HG03571 (cell line): ENCODE data around the gene CCN5.
"Not testable (repeated sequence)": the region's sequence is repeated elsewhere in the genome, so short reads cannot be mapped to it uniquely, and the experiment has no call there.

Experiments used
- ATAC-seq: cut with Tn5 transposase; IDR thresholded peaks from one replicate; pipeline ENCODE4 v1.9.1; 2021; ENCODE audit not compliant: unreplicated experiment

CCN5 gene

DNA sequence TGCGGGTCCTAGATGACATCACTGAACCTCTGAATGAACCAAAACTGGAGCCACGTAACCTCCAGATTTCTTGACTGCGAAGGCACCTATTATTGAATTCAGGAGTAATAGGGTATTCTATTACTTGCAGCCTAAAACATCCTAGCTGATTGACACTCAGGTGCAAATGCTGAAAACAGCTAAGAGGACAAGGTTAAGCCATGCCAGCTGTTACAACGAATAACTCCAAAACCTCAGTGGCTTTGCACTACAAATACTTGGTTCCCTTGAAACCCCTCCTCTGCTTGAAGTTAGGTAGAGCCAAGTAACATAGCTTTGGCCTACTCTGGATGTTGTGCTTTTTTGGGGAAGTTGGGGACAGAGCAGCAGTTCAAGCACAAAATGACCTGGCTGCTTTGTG, 21.0 kb upstream of the CCN5 start:
- no peak for ATAC-seq

DNA sequence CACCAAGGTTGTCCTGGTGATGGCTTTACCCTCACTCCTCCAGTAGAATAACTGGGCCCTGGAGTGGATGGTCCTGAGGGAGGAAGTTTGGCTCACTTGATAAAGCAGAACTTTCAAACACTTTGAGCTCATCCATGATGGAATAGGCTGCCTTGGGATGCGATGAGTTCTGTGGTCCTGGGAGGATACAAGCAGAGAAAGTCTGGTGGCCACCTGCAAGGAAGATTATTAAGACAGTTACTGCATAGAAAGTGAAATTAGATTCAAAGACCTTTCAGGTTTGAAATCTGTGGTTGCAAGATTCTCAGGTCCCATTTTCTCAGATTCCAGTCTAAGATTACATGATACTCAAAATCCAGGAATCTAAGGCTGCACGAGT, 19.9 kb upstream of the CCN5 start:
- no peak for ATAC-seq

DNA sequence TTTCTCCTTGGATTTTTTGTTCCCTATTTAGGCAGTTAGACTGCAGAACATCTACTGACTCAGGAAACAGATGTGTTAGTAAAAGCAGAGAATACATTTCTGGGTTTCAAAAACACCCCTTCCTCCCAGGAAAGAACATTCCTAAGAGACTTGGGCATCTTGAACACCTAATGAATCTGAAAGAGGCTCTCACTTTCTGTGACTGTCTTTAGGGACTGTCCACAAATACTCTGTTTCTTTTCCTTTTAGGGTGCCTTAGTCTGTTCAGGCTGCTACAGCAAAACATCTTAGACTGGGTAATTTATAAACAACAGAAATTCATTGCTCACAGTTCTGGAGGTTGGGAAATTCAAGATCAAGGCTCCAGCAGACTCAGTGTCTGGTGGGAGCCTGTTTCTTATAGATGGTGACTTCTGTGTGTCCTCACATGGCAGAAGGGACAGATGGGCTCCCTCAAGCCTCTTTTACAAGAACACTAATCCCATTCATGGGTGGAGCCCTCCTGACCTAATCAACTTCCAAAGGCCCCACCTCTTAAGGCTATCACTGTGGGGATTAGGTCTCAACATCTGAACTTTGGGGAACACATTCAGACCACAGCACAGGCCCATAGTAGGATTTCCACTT, 19.4 kb upstream of the CCN5 start:
- no peak for ATAC-seq

DNA sequence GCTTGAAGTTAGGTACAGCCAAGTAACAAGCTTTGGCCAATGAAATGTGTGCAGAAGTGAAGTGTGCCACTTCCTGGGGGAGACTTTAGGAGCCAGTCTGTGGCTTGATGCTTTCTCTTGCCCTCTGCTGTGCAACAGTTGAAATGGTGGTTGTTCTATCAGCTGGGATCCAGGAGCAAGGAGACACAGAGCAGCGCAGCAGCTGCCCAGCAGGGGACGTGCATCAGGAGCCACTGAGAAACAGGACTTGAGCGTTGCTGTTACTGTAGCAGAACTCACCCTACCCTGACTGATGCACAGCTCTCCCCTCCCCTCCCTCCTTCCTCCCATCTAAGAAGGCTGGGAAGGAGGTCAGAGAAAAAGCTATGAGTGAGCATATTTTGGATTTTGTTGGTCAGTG, 18.9 kb upstream of the CCN5 start:
- ATAC-seq, result no peak

DNA sequence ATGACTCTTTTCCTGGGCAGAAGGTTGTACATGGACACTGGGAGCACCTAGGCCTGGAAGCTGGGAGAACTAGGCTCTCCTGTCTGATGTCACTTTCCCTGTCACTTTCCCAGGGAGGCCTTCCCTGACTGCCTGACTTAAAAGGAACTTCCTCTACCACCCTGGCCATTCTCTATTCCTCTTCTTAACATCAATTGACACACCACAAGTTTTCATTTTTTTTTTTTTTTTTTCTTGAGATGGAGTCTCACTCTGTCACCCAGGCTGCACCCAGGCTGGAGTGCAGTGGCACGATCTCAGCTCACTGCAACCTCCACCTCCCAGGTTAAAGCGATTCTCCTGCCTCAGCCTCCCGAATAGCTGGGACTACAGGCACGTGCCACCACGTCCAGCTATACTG, 18.1 kb upstream of the CCN5 start:
- not testable (repeated sequence) for ATAC-seq

DNA sequence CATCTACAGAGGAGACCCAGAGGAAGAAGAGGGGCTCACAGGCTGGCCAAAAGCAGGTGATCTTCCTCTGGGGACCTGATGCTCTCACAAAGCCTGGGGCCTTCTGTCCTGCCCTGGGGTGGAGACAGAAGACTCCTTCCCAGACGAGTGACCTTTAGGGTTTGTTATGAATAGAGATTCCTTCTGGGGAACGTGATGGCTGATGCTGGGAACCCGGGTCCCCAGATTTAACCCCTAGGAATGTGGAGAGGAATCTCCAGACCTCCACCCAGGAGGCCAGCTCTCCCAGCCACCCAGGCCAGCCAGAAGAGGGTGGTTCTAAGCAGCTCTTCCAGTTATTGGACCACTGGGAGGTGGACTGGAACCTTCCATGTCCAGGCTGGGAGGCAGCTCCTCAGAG, 16.8 kb upstream of the CCN5 start:
- no peak for ATAC-seq

DNA sequence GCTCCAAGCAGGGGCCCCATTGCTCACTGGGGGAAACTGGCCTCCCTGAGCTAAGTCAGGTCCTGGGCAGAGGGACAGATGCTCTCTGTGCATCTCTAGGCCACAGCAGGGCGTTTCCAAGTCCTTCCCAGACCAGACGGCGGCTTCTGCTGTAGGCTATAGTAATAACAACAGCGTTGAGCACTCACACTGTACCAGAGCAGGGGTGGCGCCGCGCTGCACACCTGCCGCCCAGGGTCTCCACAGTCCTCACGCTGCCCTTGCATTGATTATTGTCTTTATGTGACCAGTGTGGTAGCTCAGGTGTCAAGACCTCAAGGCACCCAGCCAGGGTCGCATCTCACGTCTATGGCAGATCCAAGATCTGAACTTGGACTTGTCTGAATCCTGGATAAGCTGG, 14.9 kb upstream of the CCN5 start:
- ATAC-seq, result no peak

DNA sequence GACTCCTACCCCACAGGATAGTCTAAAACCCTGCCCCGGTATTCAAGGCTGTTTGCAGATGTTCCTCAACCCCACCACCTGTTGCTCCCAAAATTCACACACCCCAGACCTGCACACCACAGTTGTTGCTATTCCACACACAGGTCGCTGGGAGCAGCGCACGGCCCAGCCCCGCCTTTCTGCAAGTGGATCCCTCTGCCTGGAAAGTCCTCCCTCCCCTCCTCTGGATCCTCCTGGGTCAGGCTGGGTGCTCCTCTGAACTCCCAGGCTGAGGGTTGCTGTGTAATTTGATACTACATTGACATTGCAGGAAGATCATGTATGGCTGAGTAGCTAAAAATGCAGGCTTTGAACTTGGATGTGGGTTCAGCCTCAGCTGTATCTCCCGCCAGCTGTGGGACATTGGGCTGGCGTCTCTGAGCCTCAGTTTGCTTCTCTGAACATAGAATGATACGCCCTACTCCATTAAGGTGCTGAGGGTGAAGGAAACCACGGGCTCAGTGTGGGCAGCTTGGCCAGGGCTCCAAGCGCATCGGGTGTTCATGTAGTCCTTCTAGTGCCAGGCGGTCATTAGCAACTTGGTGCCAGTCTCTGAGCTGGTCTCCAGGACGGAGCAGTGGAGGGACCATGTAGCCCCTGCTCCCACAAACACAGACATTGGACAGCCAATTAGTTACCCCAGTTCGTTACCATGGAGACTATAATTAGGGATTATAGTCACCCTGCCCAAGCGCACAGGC, 13.9 kb upstream of the CCN5 start:
- no peak for ATAC-seq

DNA sequence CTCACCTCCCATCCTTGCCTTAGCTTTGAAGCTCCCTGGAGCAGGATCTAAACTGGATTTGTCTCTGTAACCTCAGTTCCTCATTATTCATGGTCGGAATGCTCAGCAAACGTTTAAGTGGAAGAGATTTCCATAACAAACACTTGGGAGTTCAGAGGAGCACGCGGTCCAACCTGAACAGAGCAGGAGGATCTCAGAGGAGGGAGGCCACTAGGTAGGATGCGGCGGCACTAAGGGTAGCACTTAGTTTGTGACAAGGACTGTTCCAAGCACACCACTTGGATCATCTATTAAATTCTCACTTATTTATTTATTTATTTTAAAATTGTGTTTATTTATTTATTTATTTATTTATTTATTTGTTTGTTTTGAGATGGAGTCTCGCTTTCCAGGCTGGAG, 13.3 kb upstream of the CCN5 start:
- ATAC-seq, result no peak

DNA sequence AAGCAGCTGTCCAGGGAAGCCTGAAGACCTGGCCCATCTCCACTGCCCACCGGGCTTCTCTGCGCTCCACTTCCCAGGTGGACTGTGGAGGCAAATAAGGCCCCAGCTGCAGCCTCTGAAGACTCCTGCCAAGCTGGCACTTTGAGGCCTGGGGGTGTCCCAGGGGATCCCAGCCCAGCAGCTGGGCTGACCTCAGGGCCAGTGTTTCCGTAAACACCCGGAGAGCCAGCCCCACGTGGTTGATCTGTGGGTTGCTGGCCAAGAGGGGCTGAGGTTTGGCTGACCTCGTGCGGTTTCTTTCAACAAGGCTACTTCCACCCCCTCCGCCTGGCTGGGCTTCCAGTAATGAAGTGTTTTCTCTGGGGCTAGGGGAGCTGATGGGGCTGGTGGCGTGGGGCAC, 12.4 kb upstream of the CCN5 start:
- ATAC-seq, result peak; percentile 55

DNA sequence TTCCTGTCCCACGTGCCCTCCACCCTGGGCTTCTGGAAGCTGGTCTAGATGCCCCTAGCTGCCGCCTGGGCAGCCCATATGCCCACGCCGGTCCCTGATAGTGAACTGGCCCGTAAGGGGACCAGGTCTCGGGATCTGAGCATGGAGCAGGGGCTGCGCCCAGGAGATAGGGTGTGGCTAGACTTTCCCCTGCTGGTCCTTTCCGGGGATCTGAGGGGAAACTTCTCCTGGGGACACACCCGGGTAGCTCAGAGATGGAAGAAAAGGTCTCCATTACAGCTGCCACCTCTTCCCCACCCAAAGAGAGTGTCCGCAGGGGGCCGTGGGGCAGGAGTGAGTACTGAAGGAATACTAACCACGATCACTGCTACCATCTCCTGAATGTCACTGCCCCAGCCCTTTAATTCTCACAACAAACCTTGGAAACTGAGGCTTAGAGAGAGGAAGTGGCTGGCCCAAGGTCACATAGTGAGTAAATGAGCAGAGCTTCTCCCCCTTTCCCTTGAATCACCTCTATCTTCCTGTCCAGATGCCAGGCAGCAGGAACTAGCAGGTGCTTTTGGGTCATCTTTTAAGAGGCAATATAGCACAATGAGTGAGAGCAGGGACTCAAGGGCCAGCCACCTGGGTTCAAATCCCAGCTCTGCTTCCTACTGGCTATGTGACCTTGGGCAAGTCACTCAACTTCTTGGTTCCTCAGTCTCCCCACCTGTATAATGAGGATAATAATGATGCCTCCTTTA, 11.8 kb upstream of the CCN5 start:
- no peak for ATAC-seq

DNA sequence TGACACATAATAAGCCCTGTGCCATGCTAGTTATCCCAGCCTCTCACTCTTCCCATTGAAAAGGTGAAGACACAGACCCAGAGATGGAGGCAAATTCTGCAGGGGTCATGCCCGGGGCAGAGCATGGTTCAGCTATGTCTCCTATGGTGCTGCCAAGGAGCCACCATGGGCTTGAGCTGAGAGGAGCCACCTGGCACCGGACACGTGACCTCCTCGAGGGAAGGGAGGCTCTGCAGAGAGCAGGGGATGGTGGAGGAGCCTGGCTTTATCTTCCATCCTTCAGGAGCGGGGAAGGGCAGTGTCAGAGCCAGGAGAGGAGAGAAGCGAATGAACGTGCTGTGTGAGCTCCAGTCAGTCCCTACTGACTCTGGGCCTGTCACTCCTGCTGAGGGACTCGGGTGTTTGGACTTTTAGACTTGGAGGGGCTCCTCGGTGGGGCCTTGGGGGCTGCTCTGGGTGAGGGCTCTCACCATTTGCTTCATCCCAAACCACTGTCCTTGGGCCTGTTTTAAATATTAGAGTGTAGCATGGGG, 11.1 kb upstream of the CCN5 start:
- ATAC-seq, result no peak

DNA sequence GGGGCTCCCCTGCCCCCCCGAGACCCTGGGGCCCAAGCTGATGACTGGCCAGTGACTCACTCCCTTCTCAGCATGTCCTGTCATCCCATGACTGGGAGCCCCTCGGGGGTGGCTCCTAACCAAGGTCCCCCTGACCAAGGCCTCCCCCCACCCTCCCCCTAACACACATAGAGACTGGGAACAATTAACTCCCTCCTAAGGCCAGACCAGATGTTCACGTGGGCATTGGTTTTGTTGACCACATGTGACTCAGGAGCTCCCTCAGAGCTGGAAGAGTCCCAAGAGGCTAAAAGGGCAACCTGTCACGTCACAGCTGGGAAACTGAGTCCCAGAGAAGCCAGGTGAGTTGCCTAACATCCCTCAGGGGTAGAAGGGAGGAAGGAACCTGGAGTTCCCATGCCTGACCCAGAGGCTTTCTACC, 10.6 kb upstream of the CCN5 start:
- no peak for ATAC-seq

DNA sequence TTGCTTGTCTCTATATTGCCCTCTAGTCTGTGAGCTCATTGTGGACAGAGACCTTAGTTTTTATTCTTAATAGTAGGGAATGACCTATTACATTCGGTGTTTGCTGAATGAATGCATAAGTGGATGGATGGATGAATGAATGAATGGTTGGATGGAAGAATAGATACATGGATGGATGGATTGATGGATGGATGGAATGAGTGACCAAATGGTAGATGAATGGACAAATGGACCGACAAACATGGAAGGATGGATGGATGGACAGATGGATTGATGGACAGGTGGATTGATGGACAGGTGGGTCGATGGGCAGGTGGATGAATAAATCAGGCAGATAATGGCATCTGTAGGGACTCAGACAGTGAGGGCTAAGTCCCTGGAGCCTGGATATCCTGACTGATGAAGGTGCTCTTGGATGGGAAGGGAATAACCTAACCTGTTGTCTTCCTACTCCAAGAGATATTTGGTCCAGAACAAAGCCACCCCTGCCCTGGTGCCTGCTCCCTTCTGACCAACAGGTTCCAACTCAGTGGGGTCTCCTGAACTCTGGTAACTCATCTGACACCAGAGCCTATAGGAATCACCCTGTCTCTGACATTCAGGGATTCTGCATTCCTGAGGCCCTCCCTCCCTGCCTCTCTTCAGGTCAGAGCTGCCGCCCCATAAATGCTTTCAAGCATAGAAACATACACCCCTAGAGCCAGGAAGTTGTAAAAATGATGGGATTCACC, 9.6 kb upstream of the CCN5 start:
- ATAC-seq, result no peak

DNA sequence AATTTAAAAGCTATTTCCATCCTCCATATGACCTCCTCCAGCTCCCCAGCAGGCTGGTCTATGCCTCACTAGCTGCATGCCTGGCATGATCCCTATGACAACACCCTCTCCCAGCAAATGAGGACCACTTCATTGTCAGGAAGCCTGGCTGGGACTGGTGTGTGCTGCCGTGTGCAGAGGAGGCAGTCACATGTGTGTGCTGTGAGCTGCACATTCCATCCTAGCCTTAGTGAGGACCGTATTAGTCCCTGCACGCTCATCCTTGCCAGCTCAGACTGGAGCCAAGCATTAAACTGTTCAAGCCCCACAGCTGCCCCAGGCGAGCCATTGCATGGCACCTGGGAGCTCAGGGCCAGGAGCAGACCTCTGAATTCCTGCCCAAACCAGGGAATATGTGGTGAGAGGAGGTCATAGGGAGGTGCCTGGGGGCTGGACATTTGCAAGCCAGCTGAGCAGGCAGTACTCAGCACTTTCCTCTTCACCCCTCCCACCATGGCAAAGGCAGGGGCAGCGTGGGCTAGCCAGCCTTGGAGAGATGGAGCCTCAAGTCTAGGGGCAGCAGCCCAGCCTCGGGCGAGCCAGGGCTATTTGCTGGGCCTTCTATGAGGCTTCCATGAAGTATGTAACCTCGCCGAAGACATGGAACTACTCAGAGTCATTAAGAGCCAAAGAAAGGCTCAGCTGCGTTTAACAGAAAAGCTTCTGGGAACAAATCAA, 8.7 kb upstream of the CCN5 start:
- ATAC-seq, result no peak

DNA sequence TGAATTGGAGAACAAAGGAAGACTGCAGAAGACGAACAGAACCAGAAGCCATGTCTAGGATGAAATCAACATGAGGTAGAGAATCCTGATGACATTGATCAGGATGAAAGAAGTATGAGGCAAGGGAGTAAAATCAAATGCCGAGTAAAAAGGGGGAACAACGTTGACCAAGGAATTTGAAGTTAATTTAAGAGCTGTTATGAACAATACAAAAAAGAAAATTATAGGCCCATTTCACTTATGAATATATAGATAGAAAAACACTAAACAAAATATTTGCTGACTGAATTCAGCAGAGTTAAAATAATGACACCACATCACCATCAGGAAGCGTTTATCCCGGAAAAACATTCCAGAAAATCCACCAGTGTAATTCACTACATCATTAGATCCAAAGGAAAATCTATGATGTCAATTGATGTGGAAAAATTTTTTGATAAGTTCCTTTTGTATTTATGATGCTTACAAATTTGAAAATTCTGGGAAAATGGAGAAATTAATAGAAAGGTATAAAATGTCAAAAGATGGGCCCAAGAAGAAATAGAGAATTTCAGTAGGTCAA, 8.1 kb upstream of the CCN5 start:
- no peak for ATAC-seq

DNA sequence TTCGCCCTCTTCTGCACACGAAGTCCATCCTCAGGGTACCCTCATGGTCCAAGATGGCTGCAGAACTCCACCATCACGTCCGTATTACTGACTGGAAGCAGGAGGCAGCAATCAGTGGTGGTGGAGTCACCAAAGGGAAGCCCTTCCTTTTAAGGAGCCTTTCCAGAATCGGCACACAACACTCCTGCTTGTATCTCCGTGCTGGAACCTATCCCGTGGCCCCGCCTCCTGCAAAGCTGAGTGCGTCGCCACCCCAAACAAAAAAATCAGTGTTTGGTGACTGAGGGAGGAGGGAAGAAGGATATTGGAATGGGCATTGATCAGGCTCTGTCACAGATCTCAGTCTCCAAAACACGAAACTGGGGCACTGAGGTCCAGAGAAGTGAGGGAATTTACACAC, 5.8 kb upstream of the CCN5 start:
- no peak for ATAC-seq

DNA sequence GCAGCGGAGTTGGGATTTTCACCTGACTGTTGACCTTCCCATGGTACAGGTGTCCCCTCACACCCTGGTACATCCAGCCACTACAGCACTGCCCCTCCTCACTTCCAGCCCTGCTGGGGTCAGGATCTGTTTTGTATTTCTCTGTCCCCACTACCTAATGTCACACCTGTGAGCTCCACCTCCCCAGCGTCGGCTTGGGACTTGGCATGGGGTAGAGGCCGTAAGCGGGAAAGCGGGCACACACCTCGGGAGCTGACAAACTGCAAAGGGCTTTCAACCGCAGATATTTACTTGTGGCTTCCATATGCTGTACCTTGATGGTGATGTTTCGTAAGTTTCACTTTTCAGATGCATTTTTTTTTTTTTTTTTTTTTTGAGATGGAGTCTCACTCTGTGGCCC, 5.4 kb upstream of the CCN5 start:
- no peak for ATAC-seq

DNA sequence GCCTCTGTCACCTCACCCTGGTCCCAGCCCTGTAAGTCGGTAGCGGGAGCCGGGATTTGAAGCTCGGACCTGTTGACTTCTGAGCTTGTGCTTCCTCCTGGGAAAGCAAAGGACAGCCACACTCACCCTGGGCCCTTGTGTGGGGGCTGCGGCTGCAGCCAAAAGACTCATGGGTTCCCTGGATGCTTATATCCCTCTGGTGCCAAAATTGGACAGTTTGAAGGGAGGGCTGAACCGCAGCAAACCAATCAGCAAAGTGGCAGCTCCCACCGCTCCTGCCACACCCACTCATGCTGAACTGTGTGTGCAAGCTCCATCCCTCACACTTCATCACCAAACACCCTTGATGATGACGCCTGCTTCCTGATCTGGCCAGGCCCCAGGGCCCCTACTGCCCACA, 3.9 kb upstream of the CCN5 start:
- ATAC-seq, result no peak

DNA sequence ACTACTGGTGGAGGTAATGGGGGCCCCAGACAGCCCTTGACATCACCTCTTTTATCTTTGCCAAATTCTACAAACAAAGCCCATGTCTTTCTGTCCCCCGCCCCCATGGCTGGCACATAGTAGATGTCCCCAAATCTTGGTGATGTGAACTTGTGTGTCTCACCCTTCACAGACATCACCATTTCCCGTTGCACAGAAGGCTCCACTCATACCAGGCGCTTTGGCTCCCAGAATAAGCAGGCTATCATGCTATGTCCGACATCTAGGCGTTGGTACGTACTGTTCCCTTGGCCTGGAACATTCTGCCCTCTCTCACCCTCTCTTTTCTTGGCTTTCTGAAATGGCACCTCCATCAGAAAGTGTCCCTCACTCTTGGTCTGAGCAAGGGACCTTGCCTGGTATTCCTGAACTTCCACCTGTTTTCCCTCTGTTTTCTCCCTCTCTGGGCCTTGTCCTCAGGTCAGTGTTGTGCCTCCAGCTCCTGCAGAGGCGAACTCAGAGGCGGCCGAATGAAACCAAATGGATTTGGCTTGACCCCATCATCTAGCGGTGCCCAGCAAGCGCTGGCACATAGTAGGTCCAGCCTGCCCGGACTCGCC, 968 bp upstream of the CCN5 start:
- no peak for ATAC-seq
